ENCODE results near the gene HOXC11.

HOXC11 gene

GRCh38 chr12:54017878-54018467, 45.0 kb downstream of the HOXC11 start:
- no peak for DNase-seq (ENCODE audit: low read depth)
- TF ChIP-seq, protein P1, sequence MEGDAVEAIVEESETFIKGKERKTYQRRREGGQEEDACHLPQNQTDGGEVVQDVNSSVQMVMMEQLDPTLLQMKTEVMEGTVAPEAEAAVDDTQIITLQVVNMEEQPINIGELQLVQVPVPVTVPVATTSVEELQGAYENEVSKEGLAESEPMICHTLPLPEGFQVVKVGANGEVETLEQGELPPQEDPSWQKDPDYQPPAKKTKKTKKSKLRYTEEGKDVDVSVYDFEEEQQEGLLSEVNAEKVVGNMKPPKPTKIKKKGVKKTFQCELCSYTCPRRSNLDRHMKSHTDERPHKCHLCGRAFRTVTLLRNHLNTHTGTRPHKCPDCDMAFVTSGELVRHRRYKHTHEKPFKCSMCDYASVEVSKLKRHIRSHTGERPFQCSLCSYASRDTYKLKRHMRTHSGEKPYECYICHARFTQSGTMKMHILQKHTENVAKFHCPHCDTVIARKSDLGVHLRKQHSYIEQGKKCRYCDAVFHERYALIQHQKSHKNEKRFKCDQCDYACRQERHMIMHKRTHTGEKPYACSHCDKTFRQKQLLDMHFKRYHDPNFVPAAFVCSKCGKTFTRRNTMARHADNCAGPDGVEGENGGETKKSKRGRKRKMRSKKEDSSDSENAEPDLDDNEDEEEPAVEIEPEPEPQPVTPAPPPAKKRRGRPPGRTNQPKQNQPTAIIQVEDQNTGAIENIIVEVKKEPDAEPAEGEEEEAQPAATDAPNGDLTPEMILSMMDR (conservative IDR thresholded peaks at IDR 0.05; ENCODE audit: low read depth, low read length) = no peak
- H3K4me3 ChIP-seq (ENCODE audit: low read length) = peak overlapping the region; percentile 8

GRCh38 chr12:54018468-54018984, 45.6 kb downstream of the HOXC11 start:
- H3K4me3 ChIP-seq (ENCODE audit: low read length) = no peak overlapping the region
- DNase-seq (ENCODE audit: low read depth) = no peak
- TF ChIP-seq, protein P1 (conservative IDR thresholded peaks at IDR 0.05; ENCODE audit: low read depth, low read length) = no peak

DNA sequence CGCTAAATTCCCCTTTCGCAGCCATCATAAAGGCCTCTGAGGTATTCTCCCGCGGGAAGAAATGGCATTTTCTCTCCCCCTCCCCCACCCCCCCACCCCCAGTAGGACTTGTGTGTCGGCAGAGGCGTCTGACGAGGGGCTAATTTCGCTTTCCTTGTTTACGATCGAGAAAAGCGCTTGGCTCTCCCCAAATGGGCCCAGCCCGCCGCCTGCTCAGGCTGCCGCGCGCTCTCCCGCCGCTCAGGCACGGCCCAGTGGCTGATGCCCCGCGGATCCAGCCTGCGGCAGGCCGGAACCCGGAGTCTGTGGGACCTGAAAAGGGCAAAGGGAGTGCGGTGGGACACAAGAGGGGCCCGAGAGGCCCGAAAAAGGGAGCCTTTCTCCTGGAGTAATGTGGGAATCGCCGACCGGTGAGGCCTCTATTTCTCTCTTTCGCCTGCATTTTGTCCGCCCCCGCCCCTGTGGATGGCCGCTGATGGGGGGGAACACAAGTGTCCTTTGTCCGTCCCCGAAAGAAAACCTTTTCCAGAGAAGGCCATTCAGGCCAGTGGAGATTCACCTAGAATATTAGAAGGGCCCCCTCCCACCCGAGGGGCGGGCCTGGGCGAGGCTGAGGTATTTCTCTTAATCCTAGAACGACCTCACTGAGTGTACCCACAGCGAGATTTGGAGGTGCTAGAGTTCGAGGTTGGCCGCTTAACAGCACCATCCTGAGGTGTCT, 46.3 kb downstream of the HOXC11 start:
- no peak for DNase-seq (ENCODE audit: low read depth)
- no peak overlapping the region for H3K4me3 ChIP-seq (ENCODE audit: low read length)
- TF ChIP-seq, protein P1 (conservative IDR thresholded peaks at IDR 0.05; ENCODE audit: low read depth, low read length) = no peak

DNA sequence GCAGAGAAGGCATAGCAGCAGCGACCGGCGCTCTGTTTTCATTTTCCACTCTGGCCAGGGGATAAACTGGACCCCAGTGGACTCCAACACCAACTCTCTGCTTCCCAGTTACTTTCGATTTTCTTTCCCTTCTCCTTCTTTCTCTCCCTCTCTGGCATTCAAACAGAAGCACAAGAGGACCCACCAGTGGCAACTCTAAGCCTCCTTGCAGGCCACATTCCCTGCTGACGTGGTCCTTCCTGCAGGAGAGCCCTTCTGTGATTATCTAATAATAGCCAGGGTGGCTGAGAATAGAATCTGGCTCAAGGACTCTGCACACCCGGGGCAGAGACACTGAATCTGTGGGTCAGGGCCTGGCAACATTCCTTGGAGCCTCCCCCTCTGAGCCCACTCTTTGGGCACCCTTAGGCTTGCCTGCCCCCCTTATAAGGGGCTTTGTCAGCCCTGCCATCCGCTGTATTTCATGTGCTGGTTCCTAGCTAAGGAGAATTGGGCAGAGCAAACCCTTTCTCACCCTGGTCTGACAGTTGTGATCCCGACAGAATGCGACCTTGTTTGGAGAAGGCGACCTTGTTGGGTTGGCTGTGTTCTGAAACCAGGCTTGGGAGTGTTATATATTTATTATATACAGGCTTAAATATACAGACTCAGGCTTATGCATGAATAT, 47.1 kb downstream of the HOXC11 start:
- TF ChIP-seq, protein P1 (conservative IDR thresholded peaks at IDR 0.05; ENCODE audit: low read depth, low read length) = no peak
- no peak for DNase-seq (ENCODE audit: low read depth)
- H3K4me3 ChIP-seq (ENCODE audit: low read length) = no peak overlapping the region

DNA sequence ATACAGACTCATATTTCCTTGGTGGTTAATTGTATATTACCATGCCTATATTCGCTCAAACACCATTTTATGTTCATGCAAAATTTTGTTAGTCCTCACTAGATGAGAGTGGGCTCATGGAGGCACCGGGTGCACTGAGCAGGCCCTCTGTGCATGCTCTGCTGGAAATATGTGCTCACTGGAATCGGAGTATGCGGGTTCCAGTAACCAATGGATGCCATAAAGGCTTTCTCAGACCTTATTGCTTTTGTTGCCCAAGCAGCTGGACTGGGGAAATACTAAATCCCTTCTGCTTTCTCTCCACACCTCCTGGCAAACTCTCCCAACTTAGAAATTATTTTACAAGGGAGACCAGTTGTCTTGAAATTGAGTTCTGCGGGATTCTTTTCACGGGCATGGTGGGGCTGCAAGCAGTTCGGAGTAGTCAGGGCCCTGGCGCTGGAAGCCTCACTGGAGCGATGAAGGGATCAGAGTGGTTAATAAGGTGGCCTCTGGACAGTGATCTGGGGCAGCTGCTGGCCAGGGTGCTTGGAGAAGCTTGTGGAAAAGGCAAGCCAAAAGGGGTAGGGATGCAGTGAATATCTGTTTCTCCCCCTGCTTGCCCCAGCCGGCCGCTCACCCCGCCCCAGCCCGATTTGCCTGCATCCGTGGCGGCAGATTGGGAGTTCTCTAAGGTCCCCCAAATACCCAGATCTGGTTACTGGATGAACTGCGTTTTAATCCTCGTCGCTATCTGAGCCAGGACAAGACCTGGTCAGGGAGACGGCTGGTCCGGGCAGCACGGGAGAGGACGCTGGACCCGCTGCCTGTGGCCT, 47.9 kb downstream of the HOXC11 start:
- H3K4me3 ChIP-seq (ENCODE audit: low read length) = no peak overlapping the region
- DNase-seq (ENCODE audit: low read depth) = no peak
- TF ChIP-seq, protein P1 (conservative IDR thresholded peaks at IDR 0.05; ENCODE audit: low read depth, low read length) = no peak

GRCh38 chr12:54021432-54022013, 48.6 kb downstream of the HOXC11 start:
- DNase-seq (ENCODE audit: low read depth) = no peak
- no peak overlapping the region for H3K4me3 ChIP-seq (ENCODE audit: low read length)
- TF ChIP-seq, protein P1 (conservative IDR thresholded peaks at IDR 0.05; ENCODE audit: low read depth, low read length) = no peak

Measured in retinal pigment epithelial cell (primary cell).